HG02610 (cell line): Measurements from ENCODE around the gene TAF7L.
A peak's percentile ranks its signal among the peaks of the same experiment; 100 is the strongest.

Experiments used
- ATAC-seq: cut with Tn5 transposase; IDR thresholded peaks from one replicate; pipeline ENCODE4 v1.9.1; 2021; ENCODE audit warnings: mild to moderate bottlenecking, moderate library complexity; ENCODE audit not compliant: unreplicated experiment

Gene TAF7L

DNA sequence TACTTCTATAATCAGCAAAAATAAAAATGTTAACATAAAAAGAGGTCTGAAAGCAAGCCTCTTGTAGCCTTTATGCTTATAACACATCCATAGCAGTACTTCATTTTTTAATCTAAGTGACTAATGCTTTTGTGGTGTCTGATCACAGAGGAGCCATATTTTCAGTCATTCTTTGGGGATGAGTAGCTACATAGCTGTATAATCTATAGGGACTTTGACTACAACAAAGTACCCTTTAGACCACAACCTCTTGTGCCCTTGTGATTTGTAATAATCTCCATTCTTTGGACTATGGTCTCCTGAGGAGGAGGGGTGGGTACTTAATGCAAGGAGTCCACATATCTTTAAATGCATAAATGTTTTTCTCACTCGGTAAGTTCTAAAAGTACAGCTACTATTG lies 62.0 kb downstream of the TAF7L start:
- ATAC-seq = no peak

DNA sequence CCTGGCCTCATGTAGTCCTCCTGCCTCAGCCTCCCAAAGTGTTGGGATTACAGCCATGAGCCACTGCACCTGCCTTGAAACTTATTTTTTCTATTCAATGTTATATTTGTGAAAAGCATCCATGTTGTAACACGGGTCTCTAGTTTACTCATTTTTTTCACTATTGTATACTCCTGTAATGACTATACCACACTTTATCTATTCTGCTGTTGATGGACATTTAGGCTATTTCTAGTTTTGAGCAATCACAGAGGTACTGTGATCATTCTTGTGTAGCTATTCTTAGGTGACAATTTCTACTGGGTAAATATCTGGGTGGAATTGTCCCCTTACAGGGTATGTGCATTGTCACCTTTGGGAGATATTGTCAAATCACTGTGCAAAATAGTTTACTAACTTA lies 67.9 kb downstream of the TAF7L start:
- ATAC-seq = peak; percentile 88

DNA sequence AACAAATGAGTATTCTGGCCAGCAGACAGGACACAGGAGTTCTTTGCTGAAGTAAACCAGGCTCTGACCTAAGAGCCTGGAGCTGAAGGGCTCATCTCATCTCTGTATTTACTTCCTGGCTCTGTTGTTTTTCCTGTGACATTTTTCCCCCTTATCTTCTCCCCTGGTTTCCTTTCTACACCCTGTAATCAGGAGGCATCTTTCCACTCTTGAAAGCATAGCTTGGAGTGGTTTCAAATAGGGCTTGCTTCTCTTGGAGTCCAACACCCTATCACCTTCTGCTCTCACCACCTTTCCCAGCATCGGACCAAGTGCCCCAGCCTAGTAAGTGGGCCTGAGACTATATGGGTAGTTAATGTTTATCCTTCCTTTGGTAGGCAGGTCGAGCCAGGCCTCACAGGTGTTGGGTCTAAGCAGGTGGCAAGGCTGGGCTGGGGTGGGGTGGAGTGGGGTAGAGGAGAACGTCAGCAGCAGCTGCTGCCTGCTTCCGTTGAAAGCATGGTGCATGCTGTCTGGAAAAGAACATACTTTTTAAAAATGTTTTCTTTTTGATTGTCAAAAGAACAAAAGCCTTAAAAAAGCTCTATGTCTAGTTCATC lies 70.4 kb downstream of the TAF7L start:
- ATAC-seq = no peak

DNA sequence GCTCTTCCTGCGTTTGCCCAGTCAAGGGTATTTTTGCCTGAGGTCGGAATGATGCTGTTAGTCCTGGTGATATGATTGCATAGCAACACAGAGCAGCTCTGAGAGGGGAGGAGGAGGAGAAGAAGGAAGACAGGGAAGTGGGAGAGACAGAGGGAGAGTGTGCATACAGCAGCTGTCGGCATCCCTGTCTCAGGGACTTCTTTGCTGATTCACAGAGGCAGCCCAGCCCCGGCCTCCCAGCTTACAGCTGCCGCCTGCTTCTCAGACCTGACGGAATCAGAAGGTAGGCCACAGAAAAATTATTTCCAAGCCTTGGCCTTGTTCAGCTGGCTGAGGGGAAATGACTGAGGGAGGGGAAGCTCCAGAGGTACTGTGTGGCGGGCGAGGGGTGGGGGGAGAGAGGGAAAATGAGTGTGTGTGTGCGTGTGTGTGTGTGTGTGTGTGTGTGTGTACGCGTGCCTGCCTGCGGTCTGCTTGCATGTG lies 71.2 kb downstream of the TAF7L start:
- ATAC-seq = no peak

DNA sequence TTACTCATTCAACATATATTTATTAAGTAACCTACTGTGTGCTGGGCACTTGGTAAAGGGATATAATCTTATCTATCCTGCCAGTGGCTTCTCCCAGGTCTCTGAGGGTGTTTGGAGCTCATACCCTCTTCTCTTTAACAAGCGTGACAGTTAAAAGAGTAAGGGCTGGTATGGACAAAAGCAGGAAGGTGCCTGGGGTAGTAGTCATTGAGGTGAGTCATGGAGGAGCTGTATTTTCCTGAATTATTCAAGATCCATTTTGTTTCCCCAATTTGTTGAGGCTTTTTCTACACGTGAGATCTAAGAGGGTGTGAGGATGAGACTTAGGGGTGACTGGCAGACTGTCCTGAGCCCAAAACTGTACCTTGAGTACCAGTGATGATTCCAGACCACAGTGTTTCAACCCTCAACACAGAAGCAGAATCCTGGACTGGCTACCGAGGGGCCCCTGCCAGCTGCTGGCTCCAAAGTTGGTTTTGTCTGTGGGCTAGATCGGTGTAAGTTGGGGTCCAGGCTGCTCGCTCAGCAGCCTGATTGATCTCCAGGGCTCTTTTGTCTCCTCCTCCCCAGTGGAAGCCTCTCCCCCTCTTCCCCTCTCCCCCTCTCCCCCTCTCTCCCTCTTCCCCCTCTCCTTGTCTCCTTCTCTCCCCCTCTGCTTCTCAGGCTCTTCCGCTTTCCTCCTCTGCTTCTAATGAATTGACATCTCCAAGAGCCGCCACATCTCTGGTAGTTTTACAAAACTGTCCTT lies 71.8 kb downstream of the TAF7L start, which contains the start of gene DRP2:
DRP2 (plus strand) TSS at position 671 of the 748 bp plus-strand sequence. CDS start 11,862 bp downstream, outside the sequence.
- no peak for ATAC-seq
